Activated T-helper 1 cell treated with anti-CD3 and anti-CD28 coated beads, Interleukin-12 subunit alpha, Interleukin-12 subunit beta, Interleukin-2, Interleukin-4 antibody, amounts not matched to agents 30 ng/mL and 10 ng/mL and 1 ng/mL, durations not matched to agents 14 hours and 24 hours and 36 hours (primary cell): ENCODE measurements around the gene MAPK8IP2. TPM values are rescaled to one million over a fixed set of nuclear protein-coding genes. Genes with fewer than 3 reads are reported as not detected.

ENCODE experiments used
- DNase-seq: peaks from one replicate; pipeline ENCODE4 v3.0.0; 2021; ENCODE audit warnings: low spot score
- H3K27ac Mint-ChIP-seq: one replicate; pipeline ENCODE4 v1.8.0; 2021; ENCODE audit warnings: mild to moderate bottlenecking, mixed read lengths
- H3K27me3 Mint-ChIP-seq: one replicate; pipeline ENCODE4 v1.8.0; 2022; ENCODE audit warnings: mild to moderate bottlenecking, moderate library complexity, mixed read lengths; ENCODE audit not compliant: insufficient read depth
- H3K36me3 Mint-ChIP-seq: one replicate; pipeline ENCODE4 v1.8.0; 2021; ENCODE audit warnings: low read depth, mixed read lengths
- H3K4me1 Mint-ChIP-seq: one replicate; pipeline ENCODE4 v1.8.0; 2021; ENCODE audit warnings: low read depth, mixed read lengths
- H3K4me3 Mint-ChIP-seq: one replicate; pipeline ENCODE4 v1.8.0; 2021; ENCODE audit warnings: mild to moderate bottlenecking, moderate library complexity, mixed read lengths
- H3K9me3 Mint-ChIP-seq: one replicate; pipeline ENCODE4 v1.8.0; 2021; ENCODE audit warnings: mixed read lengths
- intact Hi-C: fragments of 100-400 bp; cut with micrococcal nuclease; formaldehyde crosslinking; loops from one replicate; pipeline ENCODE4 v1.15.1; 2024
- total RNA-seq: library from RNA; stranded (reverse); gene quantifications from 2 replicates; pipeline ENCODE4 v1.2.3, GENCODE V29; 2022

Gene MAPK8IP2
- total RNA-seq, 1 donor from 2014 or later = 0.08 TPM

GRCh38 chr22:50569041-50569459 lies 31.5 kb upstream of the MAPK8IP2 start:
- H3K27me3 Mint-ChIP-seq = peaks cover 3% of the 10 kb centered on the region
- no peaks in the 10 kb centered on the region for H3K9me3 Mint-ChIP-seq
- intact Hi-C loops = no loop called here
- DNase-seq = no peak
- H3K27ac Mint-ChIP-seq = no peak overlapping the region
- H3K36me3 Mint-ChIP-seq = peaks cover 27% of the 10 kb centered on the region
- H3K4me3 Mint-ChIP-seq = no peak overlapping the region
- H3K4me1 Mint-ChIP-seq = no peaks in the 10 kb centered on the region

GRCh38 chr22:50569896-50570535 lies 30.6 kb upstream of the MAPK8IP2 start:
- Mint-ChIP-seq H3K4me3 (no peak overlapping the region), H3K27ac (no peak overlapping the region), H3K4me1 (no peaks in the 10 kb centered on the region), H3K9me3 (no peaks in the 10 kb centered on the region), H3K27me3 (peaks cover 3% of the 10 kb centered on the region), H3K36me3 (peaks cover 27% of the 10 kb centered on the region)
- intact Hi-C loops = no loop called here
- DNase-seq = no peak

GRCh38 chr22:50570861-50571260 lies 29.7 kb upstream of the MAPK8IP2 start:
- no peak for DNase-seq
- no peak overlapping the region for H3K27ac Mint-ChIP-seq
- intact Hi-C loops = no loop called here
- peaks cover 33% of the 10 kb centered on the region for H3K36me3 Mint-ChIP-seq
- H3K4me1 Mint-ChIP-seq = no peaks in the 10 kb centered on the region
- no peaks in the 10 kb centered on the region for H3K9me3 Mint-ChIP-seq
- no peak overlapping the region for H3K4me3 Mint-ChIP-seq
- peaks cover 3% of the 10 kb centered on the region for H3K27me3 Mint-ChIP-seq

GRCh38 chr22:50571264-50572175 lies 29.1 kb upstream of the MAPK8IP2 start:
- Mint-ChIP-seq H3K9me3 (no peaks in the 10 kb centered on the region), H3K4me3 (no peak overlapping the region), H3K27me3 (peaks cover under 1% of the 10 kb centered on the region), H3K36me3 (peaks cover 38% of the 10 kb centered on the region), H3K27ac (no peak overlapping the region), H3K4me1 (no peaks in the 10 kb centered on the region)
- DNase-seq = no peak
- intact Hi-C loops = no loop called here

GRCh38 chr22:50572965-50573364 lies 27.6 kb upstream of the MAPK8IP2 start:
- peaks cover 38% of the 10 kb centered on the region for H3K36me3 Mint-ChIP-seq
- no peak overlapping the region for H3K4me3 Mint-ChIP-seq
- no peaks in the 10 kb centered on the region for H3K9me3 Mint-ChIP-seq

GRCh38 chr22:50573491-50574382 lies 26.9 kb upstream of the MAPK8IP2 start:
- intact Hi-C loops = no loop called here
- Mint-ChIP-seq H3K9me3 (no peaks in the 10 kb centered on the region), H3K36me3 (peaks cover 38% of the 10 kb centered on the region), H3K27ac (no peak overlapping the region), H3K4me1 (no peaks in the 10 kb centered on the region), H3K27me3 (no peaks in the 10 kb centered on the region), H3K4me3 (no peak overlapping the region)
- no peak for DNase-seq

More at GRCh38 chr22:50572965-50573364, 27.6 kb upstream of the MAPK8IP2 start:
- Mint-ChIP-seq H3K27ac (no peak overlapping the region), H3K27me3 (no peaks in the 10 kb centered on the region), H3K4me1 (no peaks in the 10 kb centered on the region)
- intact Hi-C loops = no loop called here
- DNase-seq = no peak

- intact Hi-C loops = no loop called here
- H3K27ac Mint-ChIP-seq = no peak overlapping the region
- peaks cover 34% of the 10 kb centered on the region for H3K36me3 Mint-ChIP-seq
- no peaks in the 10 kb centered on the region for H3K27me3 Mint-ChIP-seq
- no peaks in the 10 kb centered on the region for H3K4me1 Mint-ChIP-seq
- H3K9me3 Mint-ChIP-seq = no peaks in the 10 kb centered on the region
- no peak for DNase-seq
- H3K4me3 Mint-ChIP-seq = no peak overlapping the region
Observed at GRCh38 chr22:50574383-50574755, 26.2 kb upstream of the MAPK8IP2 start.

- Mint-ChIP-seq H3K27ac (no peak overlapping the region), H3K27me3 (no peaks in the 10 kb centered on the region), H3K9me3 (no peaks in the 10 kb centered on the region), H3K4me1 (peaks cover 6% of the 10 kb centered on the region), H3K4me3 (no peak overlapping the region), H3K36me3 (peaks cover 37% of the 10 kb centered on the region)
- DNase-seq = no peak
- intact Hi-C loops = no loop called here
Observed at GRCh38 chr22:50575426-50575941, 25.1 kb upstream of the MAPK8IP2 start.

- Mint-ChIP-seq H3K27me3 (no peaks in the 10 kb centered on the region), H3K9me3 (no peaks in the 10 kb centered on the region), H3K4me1 (peaks cover 8% of the 10 kb centered on the region), H3K27ac (no peak overlapping the region), H3K36me3 (peaks cover 35% of the 10 kb centered on the region), H3K4me3 (no peak overlapping the region)
- intact Hi-C loops = no loop called here
- DNase-seq = no peak
Observed at GRCh38 chr22:50576070-50576469, 24.5 kb upstream of the MAPK8IP2 start.

- Mint-ChIP-seq H3K27me3 (no peaks in the 10 kb centered on the region), H3K4me1 (peaks cover 15% of the 10 kb centered on the region), H3K4me3 (no peak overlapping the region), H3K27ac (no peak overlapping the region), H3K36me3 (peaks cover 34% of the 10 kb centered on the region), H3K9me3 (no peaks in the 10 kb centered on the region)
- intact Hi-C loops = no loop called here
- no peak for DNase-seq
Observed at GRCh38 chr22:50576806-50577696, 23.5 kb upstream of the MAPK8IP2 start.

GRCh38 chr22:50577697-50577986 lies 23.0 kb upstream of the MAPK8IP2 start:
- no peak for DNase-seq
- no peak overlapping the region for H3K27ac Mint-ChIP-seq
- no peaks in the 10 kb centered on the region for H3K27me3 Mint-ChIP-seq
- intact Hi-C loops = no loop called here
- H3K9me3 Mint-ChIP-seq = no peaks in the 10 kb centered on the region
- peaks cover 15% of the 10 kb centered on the region for H3K4me1 Mint-ChIP-seq
- H3K36me3 Mint-ChIP-seq = peaks cover 30% of the 10 kb centered on the region
- H3K4me3 Mint-ChIP-seq = no peak overlapping the region
